ENCODE measurements around the gene DHPS. TPM values are rescaled to one million over a fixed set of nuclear protein-coding genes. Genes with fewer than 3 reads are reported as not detected.

The DHPS gene
- total RNA-seq, 1 donor from 2014 or later: 79.4 TPM

GRCh38 chr19:12626958-12627357, 54.7 kb downstream of the DHPS start:
- no peaks in the 10 kb centered on the region for H3K27me3 Mint-ChIP-seq
- H3K36me3 Mint-ChIP-seq: peaks cover 43% of the 10 kb centered on the region
- no peaks in the 10 kb centered on the region for H3K4me1 Mint-ChIP-seq (ENCODE audit: unreplicated experiment)
- no peak overlapping the region for H3K27ac Mint-ChIP-seq
- DNase-seq (ENCODE audit: extremely low spot score, unreplicated experiment): no peak
- H3K4me3 Mint-ChIP-seq: no peak overlapping the region
- no peak for TF ChIP-seq CTCF (conservative IDR thresholded peaks at IDR 0.05)
- H3K9me3 Mint-ChIP-seq: peaks cover 16% of the 10 kb centered on the region

Other genes with a start within 250 kb of the DHPS start
- 7.7 TPM in 2 replicates for gene ZNF443, start 240.9 kb downstream of the DHPS start, total RNA-seq (ENCODE audit: low replicate concordance)
- gene ZNF709, start 197.1 kb downstream of the DHPS start, total RNA-seq (ENCODE audit: low replicate concordance): 3.6 and 5.6 TPM in 2 replicates
- gene ZNF564, start 130.4 kb downstream of the DHPS start, total RNA-seq (ENCODE audit: low replicate concordance): 11.0 and 14.5 TPM in 2 replicates
- gene ZNF490, start 71.1 kb downstream of the DHPS start, total RNA-seq (ENCODE audit: low replicate concordance): 11.2 and 11.4 TPM in 2 replicates
- gene ZNF791, start 71.0 kb downstream of the DHPS start, total RNA-seq (ENCODE audit: low replicate concordance): 21.1 and 27.4 TPM in 2 replicates
- 90.6 and 95.4 TPM in 2 replicates for gene MAN2B1, start 15.1 kb downstream of the DHPS start, total RNA-seq (ENCODE audit: low replicate concordance)
- gene WDR83, start 15.1 kb downstream of the DHPS start, total RNA-seq (ENCODE audit: low replicate concordance): 9.8 and 14.6 TPM in 2 replicates
- 0.85 TPM in 1 of 2 replicates, not detected in the other for gene GNG14, start 6.1 kb upstream of the DHPS start, total RNA-seq (ENCODE audit: low replicate concordance)
- gene FBXW9, start 14.8 kb upstream of the DHPS start, total RNA-seq (ENCODE audit: low replicate concordance): 15.4 and 17.0 TPM in 2 replicates
- gene TNPO2, start 42.1 kb upstream of the DHPS start, total RNA-seq (ENCODE audit: low replicate concordance): 78.6 and 99.7 TPM in 2 replicates
- gene TRIR, start 52.8 kb upstream of the DHPS start, total RNA-seq (ENCODE audit: low replicate concordance): 164 and 173 TPM in 2 replicates
- gene GET3, start 55.6 kb upstream of the DHPS start, total RNA-seq (ENCODE audit: low replicate concordance): 59.6 and 74.5 TPM in 2 replicates
- gene BEST2, start 69.9 kb upstream of the DHPS start, total RNA-seq (ENCODE audit: low replicate concordance): 0.14 TPM in 1 of 2 replicates, not detected in the other
- 50.1 and 55.0 TPM in 2 replicates for gene HOOK2, start 93.7 kb upstream of the DHPS start, total RNA-seq (ENCODE audit: low replicate concordance)
- gene JUNB, start 109.6 kb upstream of the DHPS start, total RNA-seq (ENCODE audit: low replicate concordance): 31.3 and 116 TPM in 2 replicates
- 416 and 497 TPM in 2 replicates for gene PRDX2, start 119.9 kb upstream of the DHPS start, total RNA-seq (ENCODE audit: low replicate concordance)
- gene THSD8, start 120.2 kb upstream of the DHPS start, total RNA-seq (ENCODE audit: low replicate concordance): 10.1 and 19.4 TPM in 2 replicates
- 13.7 and 37.2 TPM in 2 replicates for gene RNASEH2A, start 124.7 kb upstream of the DHPS start, total RNA-seq (ENCODE audit: low replicate concordance)
- gene RTBDN, start 152.7 kb upstream of the DHPS start, total RNA-seq (ENCODE audit: low replicate concordance): not detected in 2 replicates
- 1.9 and 3.5 TPM in 2 replicates for gene MAST1, start 156.6 kb upstream of the DHPS start, total RNA-seq (ENCODE audit: low replicate concordance)
- gene DNASE2, start 199.6 kb upstream of the DHPS start, total RNA-seq (ENCODE audit: low replicate concordance): 17.9 and 24.6 TPM in 2 replicates
- not detected in 2 replicates for gene KLF1, start 205.3 kb upstream of the DHPS start, total RNA-seq (ENCODE audit: low replicate concordance)
- 29.7 and 46.8 TPM in 2 replicates for gene GCDH, start 209.3 kb upstream of the DHPS start, total RNA-seq (ENCODE audit: low replicate concordance)
- gene SYCE2, start 237.4 kb upstream of the DHPS start, total RNA-seq (ENCODE audit: low replicate concordance): 1.8 TPM in 1 of 2 replicates, not detected in the other

All from type B pancreatic cell (in vitro differentiated cells).